ENCODE data around the gene USP36.

USP36 gene

GRCh38 chr17:78838574-78839005 is 2.0 kb downstream of the USP36 start:
- no peak for DNase-seq (ENCODE audit: low read depth)

- no peak for DNase-seq (ENCODE audit: low read depth)
Observed at GRCh38 chr17:78836420-78837021, 4.1 kb downstream of the USP36 start.

DNA sequence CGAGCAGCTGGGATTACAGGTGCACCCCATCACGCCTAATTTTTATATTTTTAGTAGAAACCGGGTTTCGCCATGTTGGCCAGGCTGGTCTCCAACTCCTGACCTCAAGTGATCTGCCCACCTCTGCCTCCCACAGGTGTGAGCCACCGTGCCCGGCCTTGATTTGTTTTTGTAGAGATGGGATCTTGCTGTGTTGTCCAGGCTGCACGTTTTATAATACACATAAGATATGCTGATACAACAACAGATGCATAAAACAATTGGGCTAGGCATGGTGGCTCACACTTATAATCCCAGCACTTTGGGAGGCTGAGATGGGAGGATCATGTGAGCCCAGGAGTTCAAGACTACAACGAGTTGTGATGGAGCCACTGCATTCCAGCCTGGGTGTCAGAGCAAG is 6.0 kb downstream of the USP36 start:
- DNase-seq (ENCODE audit: low read depth) = no peak

DNA sequence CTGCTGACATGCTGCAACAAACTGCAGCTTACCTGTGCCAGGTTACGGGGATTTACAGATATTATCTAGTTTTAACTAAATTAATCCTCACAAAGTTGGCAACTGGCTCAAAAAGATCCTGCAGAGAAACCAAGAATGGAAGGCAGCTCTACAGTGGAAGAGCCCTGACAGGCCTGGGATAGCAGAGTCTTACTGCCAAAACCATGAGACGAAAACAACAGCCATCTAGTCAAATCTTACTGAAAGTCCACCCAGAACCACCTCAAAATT is 8.1 kb downstream of the USP36 start:
- no peak for DNase-seq (ENCODE audit: low read depth)

- DNase-seq (ENCODE audit: low read depth) = no peak
Observed at GRCh38 chr17:78831688-78832540, 8.7 kb downstream of the USP36 start.

DNA sequence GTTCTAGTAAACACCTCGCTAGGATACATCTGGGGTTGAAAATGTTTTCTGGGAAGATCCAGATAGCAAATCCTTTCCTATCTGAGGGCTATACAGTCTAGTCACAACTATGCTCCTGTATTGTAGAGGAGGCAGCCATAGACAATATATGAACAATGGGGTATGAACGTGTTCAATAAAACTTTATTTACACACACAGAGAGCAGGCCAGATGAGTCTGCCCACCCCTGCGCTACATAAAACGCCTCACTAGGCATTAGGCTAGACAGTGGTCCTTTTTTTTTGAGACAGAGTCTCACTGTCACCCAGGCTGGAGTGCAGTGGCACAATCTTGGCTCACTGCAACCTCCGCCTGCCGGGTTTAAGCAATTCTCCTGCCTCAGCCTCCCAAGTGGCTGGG is 11.1 kb downstream of the USP36 start:
- DNase-seq (ENCODE audit: low read depth) = no peak

DNA sequence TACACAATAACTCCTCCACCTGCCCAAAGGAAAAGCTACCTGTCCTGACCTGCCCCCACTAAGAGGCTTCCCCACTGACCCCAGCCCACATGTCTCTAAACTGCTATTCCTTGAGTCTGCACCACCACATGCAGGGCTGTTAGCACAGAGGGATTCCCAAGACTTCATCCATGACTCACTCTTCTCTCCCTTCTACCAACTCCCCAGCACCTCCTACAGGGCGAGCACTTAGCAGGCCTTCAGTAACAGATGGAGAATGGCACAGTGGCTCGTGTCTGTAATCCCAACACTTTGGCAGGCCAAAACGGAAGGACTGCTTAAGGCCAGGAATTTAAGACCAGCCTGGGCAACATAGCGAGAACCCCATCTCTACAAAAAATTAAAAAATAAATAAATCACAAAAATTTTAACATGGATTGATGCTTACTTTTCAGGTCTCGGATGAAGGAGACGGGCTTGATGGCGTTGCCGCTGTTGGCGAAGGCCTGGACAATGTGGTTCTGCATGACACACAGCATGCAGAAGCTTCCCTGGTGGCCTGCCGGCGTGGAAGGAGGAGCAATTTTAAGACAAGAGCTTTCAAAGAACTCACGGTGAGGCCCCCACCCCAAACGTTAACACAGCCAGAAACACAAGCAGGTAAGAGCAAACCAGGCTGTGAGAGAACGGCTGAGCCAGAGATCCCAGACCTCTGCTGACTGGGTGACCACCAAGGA is 12.0 kb downstream of the USP36 start:
- DNase-seq (ENCODE audit: low read depth) = no peak

GRCh38 chr17:78826836-78827509 is 13.6 kb downstream of the USP36 start:
- DNase-seq (ENCODE audit: low read depth) = no peak

DNA sequence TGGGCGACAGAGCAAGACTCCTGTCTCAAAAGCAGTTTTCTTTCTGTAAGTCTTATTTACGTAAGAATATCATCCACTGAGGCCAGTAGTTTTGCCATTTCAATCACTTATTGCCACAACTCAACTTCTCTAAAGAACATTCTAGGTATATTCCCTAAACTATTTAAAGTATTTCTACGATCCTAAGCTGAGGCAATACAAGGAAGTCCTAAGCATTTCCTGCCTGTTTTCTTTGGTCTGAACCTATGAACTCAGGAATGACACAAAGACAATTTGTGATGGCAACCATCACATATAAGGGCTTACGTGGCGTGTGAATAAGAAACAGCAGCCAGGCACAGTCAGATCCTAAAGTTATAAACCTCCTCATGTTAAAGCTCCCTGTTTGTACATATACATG is 14.2 kb downstream of the USP36 start:
- DNase-seq (ENCODE audit: low read depth) = no peak

DNA sequence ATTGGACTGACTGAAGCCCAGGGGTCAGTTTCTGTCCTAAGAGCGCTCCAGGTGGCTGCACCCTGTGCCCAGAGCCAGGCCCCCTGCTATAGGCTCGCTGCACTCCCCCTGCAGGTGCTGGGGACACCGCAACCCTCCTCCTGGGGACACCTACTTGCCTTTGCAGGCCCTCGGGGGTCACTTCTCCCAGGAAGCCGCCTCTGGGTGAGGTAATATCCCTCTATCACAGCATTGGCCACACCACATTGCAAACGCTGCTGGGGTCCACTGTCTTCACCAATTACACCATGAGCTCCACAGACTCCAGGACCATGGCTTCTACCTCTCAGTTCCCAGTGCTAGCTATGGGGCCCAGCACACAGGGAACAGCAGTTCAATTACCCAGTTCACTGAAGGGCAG is 14.9 kb downstream of the USP36 start:
- no peak for DNase-seq (ENCODE audit: low read depth)

- no peak for DNase-seq (ENCODE audit: low read depth)
Observed at GRCh38 chr17:78824240-78824639, 16.4 kb downstream of the USP36 start.

DNA sequence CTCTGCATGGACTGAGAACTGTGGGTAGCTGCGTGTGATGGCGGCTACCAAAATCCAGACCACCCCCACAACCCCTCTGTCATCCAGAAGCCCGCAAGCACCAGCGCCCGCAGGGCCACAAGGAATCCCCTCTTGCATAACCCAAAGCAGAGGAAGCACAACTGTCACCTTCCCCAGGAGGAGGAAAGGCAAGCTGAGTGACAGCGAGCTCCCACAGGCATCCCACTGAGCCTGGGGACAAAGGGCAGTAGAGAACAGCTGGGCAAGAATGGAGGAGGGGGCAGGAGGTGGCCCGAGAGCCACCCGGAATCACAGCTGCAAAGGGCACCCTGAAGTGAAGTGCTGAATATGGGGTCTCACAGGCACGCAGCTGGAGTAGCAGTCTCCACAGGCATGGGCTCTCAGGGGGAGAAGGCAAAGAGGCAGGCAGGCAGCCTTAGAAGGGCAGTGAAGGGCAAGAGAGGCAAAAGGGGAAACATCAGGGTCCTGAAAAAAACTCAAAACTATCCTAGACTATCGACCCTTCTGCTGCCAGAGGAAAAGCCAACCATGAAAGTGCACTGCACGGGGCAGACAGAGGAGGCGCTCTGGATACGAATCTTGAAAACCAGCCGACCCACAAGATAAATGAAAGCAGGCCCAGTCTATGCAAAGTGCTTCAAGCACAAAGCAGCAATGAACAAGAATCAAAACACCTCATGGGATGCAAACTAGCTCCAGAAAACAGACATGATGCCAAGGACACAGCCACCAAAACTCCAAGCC is 17.1 kb downstream of the USP36 start:
- DNase-seq (ENCODE audit: low read depth) = no peak

- no peak for DNase-seq (ENCODE audit: low read depth)
Observed at GRCh38 chr17:78822552-78822951, 18.1 kb downstream of the USP36 start.

DNA sequence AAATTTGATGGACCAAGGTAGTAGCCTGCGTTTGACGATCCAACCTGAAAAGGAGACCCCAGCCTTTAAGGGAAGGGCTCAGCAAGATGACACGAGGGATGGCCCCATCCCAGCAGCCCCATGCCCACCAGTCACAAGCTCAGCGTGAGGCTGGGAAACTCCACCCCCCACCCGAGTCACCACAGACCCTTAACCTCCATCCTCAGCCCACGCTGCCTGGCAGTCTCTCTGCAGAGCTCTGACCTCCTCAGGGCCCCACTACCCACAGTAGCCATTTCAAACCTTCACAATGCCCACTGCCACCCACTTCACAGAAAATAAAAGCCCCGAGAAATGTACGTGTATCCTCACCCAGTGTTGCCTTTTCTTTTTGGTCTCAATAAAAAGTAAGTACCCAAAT is 18.7 kb downstream of the USP36 start:
- DNase-seq (ENCODE audit: low read depth) = no peak

- no peak for DNase-seq (ENCODE audit: low read depth)
Observed at GRCh38 chr17:78820841-78821240, 19.8 kb downstream of the USP36 start.

- no peak for DNase-seq (ENCODE audit: low read depth)
Observed at GRCh38 chr17:78819806-78820792, 20.5 kb downstream of the USP36 start.

DNA sequence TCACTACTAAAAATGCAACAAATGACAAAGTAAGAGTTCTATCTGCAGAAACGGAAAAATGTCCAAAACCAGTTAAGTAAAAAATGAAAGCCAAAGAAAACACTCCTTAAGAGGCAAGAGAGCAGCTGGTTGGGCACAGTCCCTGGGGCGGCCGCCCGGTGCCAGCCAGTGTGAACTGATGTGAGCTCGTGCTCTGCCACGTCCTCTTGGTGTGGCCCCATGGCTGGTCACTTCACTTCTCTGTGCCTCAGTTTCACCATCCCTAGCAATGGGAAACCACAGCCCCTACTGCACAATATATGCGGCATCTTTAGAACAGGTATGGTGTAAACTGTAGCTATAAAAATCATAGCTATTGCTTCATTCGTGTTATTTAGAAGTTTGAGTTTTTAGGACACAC is 21.2 kb downstream of the USP36 start:
- no peak for DNase-seq (ENCODE audit: low read depth)

- DNase-seq (ENCODE audit: low read depth) = no peak
Observed at GRCh38 chr17:78818932-78819331, 21.7 kb downstream of the USP36 start.

DNA sequence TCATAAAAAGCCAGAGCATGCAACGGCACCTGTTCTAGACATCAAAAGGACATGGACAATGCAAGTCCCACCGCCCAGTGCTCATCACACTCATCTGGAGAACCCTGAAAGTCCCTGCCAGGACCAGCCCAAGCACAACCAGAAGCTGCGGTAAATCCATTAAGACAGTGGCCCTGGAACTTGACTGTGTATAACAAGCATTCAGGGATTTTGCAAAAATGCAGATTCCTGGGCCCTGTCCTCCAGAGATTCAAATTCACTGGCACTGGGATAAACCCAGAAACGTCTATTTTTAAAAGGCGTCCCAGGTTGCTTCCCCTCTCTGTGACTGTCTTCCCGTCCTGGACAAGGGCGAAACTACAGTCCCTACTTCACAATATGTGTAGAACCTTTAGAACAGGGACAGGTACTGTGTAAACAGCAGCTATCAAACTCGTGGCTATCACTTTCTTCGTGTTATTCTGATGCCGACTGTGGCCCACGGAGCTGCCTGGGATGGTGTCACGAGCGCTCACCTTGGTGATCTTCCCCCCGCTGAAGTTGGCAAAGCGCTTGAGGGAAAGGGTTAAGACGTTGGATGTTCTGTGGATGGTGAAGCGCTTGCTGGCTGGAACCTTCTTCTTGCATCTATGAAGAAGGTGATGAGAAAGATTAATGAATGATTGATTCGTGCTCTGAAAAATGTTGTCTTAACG is 22.3 kb downstream of the USP36 start:
- no peak for DNase-seq (ENCODE audit: low read depth)

DNA sequence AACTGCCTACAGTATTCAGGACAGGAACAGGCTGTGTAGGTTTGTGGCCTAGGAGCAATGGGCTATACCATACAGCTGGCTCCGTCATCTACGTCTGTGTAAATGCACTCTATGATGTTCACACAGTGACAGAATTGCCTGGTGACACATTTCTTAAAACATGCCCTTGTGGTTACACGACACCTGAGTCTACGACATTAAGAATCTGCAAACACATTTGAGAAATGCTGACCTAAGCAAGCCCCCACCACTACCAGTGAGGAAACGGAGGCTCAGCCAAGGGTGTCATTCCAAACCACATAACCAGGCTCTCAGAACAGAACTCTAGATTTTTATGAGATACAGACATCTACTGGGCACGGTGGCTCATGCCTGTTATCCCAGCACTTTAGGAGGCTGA is 23.5 kb downstream of the USP36 start:
- peak; percentile 42 for DNase-seq (ENCODE audit: low read depth)
